OCI-LY3 (cell line): ENCODE data around the gene ESPN.

Experiments
- EZH2phosphoT487 ChIP-seq: fragments of 200-600 bp; shearing (Covaris generic); IDR thresholded peaks from 2 replicates; pipeline ENCODE4 v1.6.1; 2018; ENCODE audit warnings: antibody characterized with exemption, mixed run types, low read depth
- TF ChIP-seq, protein P1 (sequence below): fragments of 200-600, 300-600 bp; sonication (generic); IDR thresholded peaks from 2 replicates; pipeline ENCODE4 v1.5.1; 2014; ENCODE audit warnings: antibody characterized with exemption, low read length, low read depth

DNA sequence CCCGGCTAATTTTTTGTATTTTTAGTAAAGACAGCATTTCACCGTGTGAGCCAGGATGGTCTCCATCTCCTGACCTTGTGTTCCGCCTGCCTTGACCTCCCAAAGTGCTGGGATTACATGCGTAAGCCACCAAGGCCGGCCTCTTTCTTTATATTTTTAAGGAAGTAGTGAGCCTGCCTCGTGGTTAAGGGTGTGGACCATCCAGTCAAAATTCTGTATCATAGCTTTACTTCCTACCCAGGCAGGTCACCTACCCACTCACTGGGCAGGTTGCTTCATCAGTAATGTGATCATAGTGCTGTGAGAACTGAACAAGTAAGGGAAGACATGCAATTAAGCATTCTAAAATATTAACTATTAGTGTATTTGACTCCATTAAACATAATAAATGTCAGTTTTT, 22.9 kb upstream of the ESPN start:
- TF ChIP-seq, protein P1, sequence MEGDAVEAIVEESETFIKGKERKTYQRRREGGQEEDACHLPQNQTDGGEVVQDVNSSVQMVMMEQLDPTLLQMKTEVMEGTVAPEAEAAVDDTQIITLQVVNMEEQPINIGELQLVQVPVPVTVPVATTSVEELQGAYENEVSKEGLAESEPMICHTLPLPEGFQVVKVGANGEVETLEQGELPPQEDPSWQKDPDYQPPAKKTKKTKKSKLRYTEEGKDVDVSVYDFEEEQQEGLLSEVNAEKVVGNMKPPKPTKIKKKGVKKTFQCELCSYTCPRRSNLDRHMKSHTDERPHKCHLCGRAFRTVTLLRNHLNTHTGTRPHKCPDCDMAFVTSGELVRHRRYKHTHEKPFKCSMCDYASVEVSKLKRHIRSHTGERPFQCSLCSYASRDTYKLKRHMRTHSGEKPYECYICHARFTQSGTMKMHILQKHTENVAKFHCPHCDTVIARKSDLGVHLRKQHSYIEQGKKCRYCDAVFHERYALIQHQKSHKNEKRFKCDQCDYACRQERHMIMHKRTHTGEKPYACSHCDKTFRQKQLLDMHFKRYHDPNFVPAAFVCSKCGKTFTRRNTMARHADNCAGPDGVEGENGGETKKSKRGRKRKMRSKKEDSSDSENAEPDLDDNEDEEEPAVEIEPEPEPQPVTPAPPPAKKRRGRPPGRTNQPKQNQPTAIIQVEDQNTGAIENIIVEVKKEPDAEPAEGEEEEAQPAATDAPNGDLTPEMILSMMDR: no peak
- TF ChIP-seq EZH2phosphoT487: no peak
